NCI-H1436 (cell line): Measurements from ENCODE around the gene CTXND1.
"Not testable (repeated sequence)": the region's sequence is repeated elsewhere in the genome, so short reads cannot be mapped to it uniquely, and the experiment has no call there.

ENCODE experiments used
- DNase-seq: peaks from one replicate; lab custom pipeline; 2025; lab: John Stamatoyannopoulos, UW

The CTXND1 gene

DNA sequence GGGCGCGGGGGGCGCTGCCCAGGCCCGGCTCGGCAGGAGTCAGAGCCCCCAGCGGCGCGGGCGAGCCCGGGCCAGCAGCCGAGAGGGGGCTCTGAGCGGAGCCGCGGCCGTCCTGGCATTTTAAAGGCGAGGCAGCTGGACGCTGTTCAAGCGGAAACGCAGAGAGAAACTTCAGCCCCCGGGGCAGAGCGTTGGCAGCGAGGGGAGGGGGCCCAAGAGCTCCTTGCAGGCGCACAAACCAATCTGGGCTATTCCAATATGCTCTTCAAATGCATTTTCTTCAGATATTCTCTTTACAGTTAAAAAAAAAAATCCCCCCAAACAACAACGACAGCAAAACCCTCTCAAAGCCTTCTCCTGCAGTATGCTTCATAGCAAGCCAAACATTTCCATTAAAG, at the start of gene CTXND1:
TSS of gene CTXND1 (minus strand) at position 93 of the 398 bp plus-strand sequence. CDS start 50,264 bp downstream, outside the sequence.
- no peak for DNase-seq

DNA sequence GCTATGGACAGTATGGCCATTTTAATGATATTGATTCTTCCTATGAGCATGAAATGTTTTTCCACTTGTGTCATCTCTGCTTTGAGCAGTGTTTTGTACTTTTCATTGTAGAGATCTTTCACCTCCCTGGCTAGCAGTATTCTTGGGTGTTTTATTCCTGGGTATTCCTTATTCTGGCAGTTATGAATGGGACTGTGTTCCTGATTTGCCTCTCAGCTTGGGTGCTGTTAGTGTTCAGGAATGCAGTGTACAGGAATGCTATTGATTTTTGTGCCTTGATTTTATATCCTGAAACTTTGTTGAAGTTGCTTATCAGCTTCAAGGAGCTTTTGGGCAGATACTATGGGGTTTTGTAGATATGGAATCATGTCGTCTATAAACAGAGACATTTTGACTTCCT, 49.5 kb upstream of the CTXND1 start:
- no peak for DNase-seq

DNA sequence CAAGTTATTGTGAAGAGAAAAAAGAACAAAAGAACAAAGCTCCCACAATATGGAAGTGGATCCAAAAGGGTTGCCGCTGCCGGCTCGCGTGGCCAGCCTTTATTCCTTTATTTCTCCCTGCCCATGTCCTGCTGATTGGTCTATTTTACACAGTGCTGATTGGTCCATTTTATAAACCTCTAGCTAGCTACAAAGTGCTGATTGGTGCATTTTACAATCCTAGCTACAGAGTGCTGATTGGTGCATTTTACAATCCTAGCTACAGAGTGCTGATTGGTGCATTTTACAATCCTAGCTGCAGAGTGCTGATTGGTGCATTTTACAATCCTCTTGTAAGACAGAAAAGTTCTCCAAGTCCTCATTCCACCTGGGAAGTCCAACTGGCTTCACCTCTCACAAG, 43.8 kb upstream of the CTXND1 start:
- DNase-seq = not testable (repeated sequence)

DNA sequence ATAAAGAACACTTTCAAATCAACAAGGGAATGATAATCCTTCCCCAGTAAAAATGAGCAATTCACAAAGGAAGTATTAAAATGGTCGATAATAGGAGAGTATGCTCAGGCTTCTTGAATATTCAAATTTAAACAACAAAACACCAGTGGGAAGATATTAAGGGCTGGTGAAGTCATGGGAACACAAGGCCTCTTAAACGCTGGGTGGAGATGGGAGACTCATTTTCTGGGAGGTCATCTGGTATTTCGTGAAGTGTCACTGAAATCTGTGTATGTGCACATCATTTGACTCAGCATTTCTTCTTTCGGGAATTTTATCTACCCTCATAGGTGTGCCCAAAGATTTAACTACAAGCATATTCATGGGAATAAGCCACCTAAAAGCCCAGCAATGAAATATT, 40.1 kb upstream of the CTXND1 start:
- DNase-seq = no peak

DNA sequence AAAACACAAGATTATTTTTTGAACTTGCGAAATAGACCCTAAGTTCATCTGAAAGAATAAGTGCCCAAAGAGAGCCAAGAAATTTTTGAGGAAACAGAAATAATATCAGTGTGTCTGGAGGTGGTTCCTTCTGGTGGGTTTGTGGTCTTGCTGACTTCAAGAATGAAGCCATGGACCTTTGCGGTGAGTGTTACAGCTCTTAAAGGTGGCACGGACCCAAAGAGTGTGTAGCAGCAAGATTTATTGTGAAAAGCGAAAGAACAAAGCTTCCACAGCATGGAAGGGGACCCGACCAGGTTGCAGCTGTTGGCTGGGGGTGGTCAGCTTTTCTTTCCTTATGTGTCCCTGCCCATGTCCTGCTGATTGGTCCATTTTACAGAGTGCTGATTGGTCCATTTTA, 38.9 kb upstream of the CTXND1 start:
- DNase-seq = not testable (repeated sequence)

DNA sequence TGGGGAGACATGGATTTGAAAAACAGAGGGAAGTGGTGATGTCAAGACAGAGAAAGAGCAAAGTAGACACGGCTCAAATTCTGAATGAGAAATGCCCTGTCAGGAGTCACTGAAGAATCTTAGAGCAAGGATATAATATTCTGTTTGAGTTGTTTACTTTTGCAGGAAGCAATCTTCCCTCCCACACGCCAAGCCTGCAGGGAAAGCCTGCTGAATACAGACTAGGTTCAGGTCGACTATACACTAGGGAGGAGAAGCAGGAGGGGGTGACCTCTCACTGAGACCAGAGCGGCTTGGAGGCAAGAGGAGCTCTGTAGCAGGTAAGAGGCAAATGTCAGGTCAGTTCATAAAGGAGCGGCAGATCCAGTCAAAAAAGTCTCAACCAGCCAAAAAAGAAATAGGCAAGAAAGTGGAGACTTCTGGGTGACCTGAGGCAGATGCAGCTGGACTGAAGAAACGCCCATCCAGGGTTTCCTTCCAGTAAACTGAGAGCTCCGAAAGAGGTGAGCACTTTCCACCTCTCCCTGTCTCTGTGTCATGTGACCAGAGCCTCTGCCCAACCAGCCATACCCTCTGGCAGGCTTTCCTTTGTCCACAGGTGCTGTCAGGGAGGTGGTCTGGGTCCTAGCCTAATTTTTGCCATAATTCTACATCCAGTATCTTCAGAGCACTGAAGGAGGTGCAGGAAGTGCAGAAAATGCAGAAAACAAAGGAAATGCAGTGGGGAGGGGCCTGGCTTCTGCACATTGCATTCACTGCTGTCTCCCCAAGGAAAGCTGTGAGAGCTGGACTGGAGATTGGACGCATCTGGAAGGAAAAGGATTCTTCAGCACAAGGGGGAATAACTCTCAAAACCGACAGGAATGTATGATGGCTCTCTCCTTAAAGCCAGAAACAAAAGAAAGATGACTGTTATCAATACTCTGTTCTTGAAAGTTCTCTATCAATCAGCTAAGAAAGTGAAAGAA, 37.8 kb upstream of the CTXND1 start:
- no peak for DNase-seq

DNA sequence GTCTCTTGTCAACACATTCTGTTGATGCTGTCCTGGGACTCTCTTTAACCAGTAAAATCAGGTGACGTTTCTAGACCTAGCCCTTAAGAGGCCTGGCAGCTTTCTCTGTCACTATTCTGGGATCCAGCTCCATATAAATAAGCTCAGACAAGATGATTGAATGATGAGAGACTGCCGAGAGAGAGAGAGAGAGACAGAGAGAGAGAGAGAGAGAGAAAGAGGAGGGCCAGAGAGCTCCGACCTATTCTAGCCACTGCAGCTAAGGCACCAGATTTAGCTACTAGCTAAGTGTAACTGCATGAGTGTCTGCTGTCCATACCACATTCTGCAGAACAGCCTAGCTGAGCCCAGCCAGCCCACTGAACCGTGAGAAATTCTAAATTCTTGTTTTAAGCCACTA, 36.1 kb upstream of the CTXND1 start:
- no peak for DNase-seq

DNA sequence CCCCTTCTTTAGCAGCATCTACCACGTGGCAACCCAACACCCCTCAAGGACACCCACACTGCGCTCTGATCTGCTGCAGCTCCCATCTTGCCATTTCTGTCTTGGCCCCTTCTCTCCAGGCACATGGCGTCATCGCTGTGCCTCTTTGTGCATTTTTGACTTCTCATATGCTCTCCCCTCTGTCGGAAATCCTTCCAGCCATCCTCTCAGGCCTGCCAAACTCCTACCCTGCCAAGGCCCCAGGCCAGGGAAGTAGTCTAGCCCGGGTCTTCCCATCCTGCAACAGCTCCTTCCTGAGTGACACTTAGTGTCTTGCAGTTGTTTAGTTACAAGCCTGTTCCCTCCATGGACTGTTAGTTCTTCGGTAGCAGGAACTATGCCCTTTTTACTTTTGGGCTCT, 34.0 kb upstream of the CTXND1 start:
- DNase-seq = no peak

DNA sequence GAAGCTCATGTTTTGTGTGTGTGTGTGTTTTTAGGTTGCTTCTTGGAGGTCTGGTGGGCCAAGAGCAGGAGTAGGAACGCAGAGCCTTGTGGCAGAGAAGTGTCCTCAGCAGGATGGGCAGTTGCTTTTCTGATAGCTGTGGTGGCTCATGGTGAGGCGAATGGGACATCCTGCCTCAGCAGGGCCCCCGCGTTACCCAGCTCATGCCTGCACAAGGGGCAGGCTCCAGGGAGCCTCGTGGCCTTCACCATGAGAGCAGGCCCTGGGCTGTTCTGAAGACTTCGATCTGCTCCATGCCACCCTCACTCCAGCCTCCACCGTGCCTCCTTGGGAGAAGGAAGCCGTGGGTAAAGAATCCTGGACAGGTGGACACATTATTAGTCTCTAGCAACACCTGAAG, 33.4 kb upstream of the CTXND1 start:
- DNase-seq = no peak

DNA sequence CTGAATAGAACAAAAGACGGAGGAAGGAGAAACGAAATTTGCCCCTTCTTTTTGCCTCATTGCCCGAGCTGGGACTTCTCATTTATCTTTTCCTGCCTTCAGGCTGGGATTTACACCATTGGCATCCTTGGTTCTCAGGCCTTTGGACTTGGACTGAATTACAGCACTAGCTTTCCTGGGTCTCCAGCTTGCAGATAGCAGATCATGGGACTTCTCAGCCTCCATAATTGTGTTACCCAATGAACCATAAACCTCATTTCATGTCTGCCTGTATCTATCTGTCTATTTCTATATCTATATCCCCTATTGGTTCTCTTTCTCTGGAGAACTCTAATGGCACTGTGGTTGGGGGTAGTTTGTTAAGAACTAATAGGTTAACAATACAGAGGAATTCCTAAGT, 31.5 kb upstream of the CTXND1 start:
- DNase-seq = no peak

DNA sequence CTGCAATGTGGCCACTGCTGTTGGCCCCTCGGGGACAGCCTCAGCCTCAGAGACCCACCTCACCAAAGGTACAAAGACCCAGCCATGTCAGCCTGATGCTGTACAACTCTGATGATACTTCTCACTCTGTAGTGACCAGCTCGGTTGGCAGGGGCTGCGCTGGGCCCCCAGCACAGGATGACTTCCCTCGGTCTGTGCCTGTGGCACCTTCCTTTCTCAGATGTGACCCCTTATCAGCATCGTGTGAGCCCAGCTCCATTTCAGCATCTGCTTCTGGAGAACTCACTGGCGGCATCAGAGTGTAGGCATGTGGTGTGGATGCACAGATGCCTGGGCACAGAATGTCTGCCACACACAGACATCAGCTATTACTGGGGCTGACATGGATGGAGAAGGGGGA, 25.1 kb upstream of the CTXND1 start:
- no peak for DNase-seq

DNA sequence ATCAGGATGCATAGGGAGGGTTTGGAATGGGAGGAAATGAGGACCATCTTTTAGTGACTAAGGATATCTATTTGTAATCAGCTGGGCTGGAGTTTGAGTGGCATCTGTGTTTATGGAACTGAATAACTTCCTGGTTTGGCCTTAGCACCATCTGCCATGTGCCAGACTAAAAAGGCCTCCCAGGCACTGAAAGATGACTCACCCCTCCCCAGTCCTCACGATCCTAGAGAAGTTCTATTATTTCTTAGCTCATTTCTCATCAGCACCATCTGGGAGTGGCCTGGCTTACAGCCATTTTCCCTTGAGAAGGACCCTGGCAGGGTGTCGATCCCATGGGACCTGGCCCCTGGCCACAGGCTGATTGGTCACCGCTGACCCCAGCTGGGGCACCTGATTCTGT, 23.9 kb upstream of the CTXND1 start:
- no peak for DNase-seq

DNA sequence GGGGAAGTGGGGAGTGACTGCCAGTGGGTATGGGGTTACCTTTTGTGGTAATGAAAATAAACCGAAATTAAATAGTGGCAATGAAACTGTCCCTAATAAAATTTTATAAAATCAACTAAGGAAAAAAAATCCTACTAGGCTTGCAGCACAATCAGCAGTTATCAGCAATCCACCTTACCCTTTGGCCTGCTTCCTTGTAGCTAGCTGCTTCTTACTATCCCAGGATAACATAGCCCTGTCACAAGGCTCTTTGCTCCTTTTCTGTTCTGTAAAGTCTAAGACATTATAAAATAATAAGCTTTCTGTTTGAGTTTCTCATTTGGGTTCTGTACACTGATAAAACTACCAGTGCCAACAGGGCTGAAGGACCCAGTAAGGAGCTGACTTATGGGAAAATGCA, 23.0 kb upstream of the CTXND1 start:
- DNase-seq = no peak

DNA sequence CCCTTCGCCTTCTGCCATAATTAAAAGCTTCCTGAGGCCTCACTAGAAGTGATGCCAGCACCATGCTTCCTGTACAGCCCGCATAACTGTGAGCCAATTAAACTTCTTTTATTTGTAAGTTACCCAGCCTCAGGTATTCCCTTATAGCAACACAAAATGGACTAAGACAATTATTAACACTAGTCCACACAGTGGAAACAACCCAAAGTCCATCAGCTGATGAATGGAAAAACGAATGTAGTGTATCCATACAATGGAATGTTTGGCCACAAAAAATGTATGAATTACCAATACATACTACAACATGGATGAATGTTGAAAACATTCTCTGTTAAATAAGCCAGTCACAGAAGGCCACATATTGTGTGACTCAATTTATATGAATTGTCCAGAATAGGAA, 22.5 kb upstream of the CTXND1 start:
- DNase-seq = no peak

DNA sequence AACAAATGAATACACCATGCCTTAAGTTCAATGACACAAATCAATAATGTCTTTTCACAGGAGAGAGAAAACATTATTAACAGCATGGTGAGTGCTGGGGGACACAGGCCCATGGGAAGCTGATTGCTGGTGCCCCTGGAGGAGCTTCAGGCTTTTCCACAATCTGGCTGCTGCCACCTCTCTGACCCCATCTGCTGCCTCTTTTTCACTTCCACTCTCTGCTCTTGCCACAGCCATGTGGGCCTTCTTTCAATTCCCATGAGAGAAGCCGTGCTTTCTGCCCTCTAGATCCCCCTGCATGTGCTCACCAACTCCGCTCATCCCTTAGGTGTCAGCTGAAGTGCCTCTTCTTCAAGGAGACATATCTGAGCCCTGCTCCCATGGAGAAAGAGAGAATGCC, 21.0 kb upstream of the CTXND1 start:
- DNase-seq = no peak

DNA sequence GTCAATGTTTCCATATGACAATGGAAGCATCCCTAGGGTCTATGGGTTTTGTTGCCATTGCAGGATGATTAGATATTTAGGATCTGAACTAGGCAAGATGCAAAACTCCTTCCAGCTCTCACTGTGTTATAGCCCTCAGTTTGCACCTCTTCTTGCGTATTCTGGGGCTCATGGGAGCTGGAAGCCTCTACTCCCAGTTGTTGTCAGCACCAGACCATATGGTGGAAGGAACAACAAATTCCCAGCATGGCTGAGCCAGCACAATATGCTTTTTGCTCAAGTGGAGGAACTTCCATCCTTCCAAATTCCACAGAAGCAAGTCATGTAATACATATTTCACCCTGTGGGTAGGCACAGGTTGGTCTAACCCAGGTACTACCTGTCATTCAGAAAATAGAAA, 18.5 kb upstream of the CTXND1 start:
- no peak for DNase-seq

DNA sequence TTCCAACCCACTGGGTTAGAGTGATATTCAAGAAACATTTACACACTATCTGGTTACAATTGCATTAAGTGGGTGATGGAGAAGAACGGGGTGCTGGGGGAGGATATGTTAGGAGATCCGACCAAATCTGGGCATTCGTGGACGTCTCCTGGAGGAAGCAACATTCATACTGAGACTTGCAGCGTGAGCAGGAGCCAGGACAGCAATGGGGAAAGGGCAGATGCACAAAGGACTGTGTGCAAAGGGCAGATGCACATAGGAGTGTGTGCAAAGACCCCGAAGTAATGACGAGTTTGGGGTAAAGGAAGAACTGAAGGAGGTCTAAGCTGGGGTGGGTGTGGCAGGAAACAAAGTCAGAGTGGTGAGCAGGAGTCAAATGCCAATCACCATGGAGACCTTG, 16.1 kb upstream of the CTXND1 start:
- DNase-seq = no peak

DNA sequence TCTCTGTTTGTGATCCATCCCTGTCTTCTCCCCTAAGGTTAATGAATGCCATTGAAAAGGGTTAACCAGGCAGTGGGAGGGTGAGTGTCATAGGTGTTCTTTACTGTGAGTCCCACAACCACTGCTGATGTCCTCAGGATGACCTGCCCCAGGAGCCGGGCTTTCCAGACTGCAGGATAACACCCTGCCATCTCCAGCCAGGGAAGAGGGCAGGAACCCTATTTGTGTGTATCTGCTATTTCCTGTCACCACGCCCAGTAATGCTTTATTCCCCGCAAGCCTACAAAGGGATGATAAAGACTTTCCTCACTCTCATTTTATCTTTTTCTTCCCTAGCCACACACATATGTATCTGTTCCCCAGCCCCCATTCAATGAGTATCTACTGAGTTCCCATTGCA, 15.6 kb upstream of the CTXND1 start:
- DNase-seq = no peak

DNA sequence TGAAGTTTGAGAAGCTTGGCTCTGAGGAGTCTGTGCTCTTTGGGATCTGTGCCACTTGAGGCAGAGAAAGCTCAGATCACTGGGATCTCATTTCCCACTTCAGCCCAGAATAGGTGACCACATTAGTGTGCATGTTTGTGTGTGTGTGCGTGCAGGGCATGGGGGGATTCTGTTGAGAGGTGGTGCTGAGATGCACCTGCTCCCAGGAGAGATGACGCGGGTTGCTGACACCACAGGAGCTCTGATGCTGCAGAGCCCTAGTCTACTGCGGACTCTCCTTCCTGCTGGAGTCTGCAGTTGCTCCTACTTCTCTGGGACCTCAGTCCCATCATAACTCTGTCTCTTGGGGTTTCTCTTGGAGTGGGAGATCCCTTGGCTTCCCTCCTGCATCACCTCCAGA, 14.7 kb upstream of the CTXND1 start:
- DNase-seq = no peak

DNA sequence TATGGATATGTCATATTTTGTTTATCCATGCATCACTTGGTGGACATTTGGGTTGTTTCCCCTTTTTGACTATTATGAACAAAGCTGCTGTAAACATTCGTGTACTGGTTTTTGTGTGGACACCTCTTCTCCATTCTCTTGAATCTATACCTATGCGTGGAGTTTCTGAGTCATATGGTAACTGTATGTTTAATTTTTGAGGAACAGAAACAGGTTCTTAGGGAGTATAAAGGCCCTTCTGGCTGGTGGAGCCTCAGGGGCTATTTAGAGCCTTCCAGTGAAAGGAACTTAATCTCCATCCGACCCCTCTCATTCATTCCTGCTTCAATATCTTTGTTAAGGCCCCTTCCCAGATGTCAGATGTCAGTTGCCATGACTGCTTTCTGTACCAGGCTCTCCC, 14.1 kb upstream of the CTXND1 start:
- no peak for DNase-seq

DNA sequence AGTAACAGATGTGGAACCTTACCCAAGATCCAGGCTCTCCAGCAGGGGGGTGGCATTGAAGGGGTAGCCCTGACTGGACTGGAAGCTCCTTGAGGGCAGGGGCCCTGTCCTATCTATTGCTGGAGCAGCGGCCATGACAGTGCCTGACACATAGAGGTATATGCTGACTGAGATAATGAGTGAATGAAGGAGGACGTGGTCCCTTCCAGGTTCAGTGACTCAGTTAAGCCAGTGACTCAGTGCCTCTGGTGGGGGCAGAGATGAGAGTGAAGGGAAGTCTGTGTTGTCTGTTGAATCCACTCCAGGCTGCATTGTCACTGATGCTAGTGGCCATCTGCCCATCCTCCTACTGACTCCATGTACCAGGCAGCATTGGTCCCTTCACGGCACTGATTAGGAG, 13.0 kb upstream of the CTXND1 start:
- DNase-seq = no peak

DNA sequence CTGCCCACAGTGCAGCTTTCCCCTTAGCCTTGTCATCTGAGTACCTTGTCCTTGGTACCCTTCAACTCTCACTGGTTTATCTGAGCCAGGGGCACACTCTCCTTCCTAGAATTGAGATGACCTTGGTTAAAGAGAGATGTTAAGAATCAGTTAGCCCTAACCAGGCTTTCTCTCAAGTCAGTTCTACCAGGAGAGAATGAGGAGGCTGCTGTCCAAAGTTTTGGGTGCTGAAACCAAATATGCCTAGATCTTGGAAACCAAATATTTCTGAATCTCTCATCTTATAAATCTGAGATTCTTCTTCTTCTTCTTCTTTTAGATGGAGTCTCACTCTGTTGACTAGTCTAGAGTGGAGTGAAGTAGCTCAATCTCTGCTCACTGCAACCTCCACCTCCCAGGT, 12.0 kb upstream of the CTXND1 start:
- no peak for DNase-seq

DNA sequence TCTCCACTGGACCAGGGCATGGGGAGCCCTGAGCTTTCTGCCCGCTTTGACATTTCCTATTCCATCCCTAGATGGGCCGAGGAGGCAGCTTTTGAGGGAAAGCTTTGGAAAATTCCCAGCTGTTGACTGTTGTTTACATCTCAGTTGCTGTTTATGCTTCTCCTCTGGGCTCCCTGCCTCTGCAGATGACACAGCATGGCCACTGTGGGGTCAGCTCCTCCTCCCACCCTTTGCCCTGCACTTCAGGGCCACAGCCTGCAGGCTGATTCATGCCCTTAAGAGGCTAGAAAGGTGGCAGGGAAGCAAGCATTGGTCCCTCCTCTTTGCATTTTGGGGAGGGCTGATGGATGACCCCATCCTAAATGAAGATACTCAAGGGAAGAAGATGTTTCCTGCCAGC, 8.5 kb upstream of the CTXND1 start:
- DNase-seq = no peak

DNA sequence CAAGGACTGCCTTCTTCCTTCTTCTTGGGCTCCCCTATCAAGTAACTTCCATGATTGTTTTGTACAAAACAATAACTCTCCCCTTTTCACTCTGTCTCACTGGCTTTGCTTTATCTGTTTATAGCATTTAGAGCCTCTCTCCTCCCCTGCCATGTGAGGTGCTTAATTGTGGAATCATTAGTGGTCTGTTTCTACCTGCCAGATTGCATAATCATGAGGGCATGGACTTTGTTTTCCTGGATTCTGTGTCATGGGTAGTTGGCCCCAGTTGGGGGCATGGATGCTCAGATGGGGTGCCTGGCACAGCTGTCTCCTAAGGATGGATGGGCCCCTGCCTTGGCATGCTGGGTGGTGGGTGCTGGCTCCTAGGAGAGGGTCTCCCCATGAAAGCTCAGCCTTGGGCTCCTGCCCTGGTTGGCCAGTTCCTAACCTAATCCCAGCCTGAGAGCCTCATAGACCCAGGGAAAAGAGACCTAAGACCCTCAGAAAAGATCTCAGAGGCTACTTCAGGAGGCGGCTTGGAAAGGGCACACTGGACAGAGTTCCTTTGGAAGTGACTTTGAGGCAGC, 8.0 kb upstream of the CTXND1 start:
- no peak for DNase-seq
